ENCODE data around the gene WDR6. TPM values are rescaled to one million over a fixed set of nuclear protein-coding genes. Genes with fewer than 3 reads are reported as not detected.

WDR6 gene
- total RNA-seq, 1 experiment from 2014 or later, result 159 TPM

DNA sequence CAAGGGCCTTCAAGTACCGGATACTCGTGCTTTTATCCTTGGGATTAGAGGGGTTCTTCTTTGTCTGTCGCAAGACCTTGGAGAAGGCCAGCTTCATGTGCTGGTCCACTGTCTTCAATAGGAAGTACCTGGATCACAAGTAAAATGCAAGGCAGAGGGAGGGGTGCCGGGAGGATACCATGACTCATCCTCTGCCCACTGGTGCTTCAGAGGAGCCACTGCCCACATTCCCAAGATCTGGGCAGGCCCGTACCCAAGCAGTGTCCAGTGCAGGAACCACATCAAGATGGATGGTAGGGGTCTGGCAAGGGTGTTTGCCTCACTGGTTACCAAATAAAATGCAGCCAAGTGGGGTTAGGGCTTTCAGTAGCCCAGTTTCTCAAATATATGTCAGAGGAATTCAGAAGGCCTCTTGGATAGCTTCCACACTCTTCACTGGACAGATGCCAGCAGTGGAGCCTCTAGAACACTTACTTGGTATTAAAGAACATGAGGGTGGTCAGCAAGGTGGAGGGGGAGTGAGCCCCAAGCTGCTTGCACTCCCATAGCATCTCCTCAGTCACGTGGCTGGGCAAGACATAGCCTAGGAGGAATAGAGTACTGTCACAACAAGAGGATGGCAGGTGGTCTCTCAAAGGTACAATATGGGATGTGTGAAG is 25.6 kb downstream of the WDR6 start:
- peaks cover 14% of the 10 kb centered on the region for H3K79me2 ChIP-seq (ENCODE audit: low read depth)
- CTCF ChIA-PET, result no interaction called here
- BruUV-seq (replicated peaks), result no TSS peak
- no peaks in the 10 kb centered on the region for H3K36me3 ChIP-seq (ENCODE audit: low read depth)
- H4K20me1 ChIP-seq (ENCODE audit: insufficient read depth), result no peaks in the 10 kb centered on the region
- no peaks in the 10 kb centered on the region for H3K9me3 ChIP-seq (ENCODE audit: insufficient read depth, low read depth)
- POLR2A ChIA-PET (ENCODE audit: unreplicated experiment), result interaction anchor here (0.7 kb wide), 1 partner anchor 183 kb away, joined by 4 read pairs; no protein-coding TSS in a partner anchor
- H3K4me2 ChIP-seq, result no peak overlapping the region
- no peak overlapping the region for H3K4me3 ChIP-seq
- no peak for DNase-seq
- H2AFZ ChIP-seq, result no peak overlapping the region
- intact Hi-C loops (cut with micrococcal nuclease; ENCODE audit: unreplicated experiment), result no loop called here
- H3K9me2 ChIP-seq (ENCODE audit: insufficient read depth), result no peaks in the 10 kb centered on the region
- H3F3A ChIP-seq (ENCODE audit: insufficient read depth, low read depth), result peaks cover 19% of the 10 kb centered on the region
- H3K4me1 ChIP-seq (replicated peaks; ENCODE audit: insufficient read depth), result peaks cover 7% of the 10 kb centered on the region
- TF ChIP-seq EZH2 (IDR thresholded peaks at IDR 0.05; ENCODE audit: low read depth) (no peak), CTCF (conservative IDR thresholded peaks at IDR 0.05) (no peak)
- H3K27ac ChIP-seq, result no peak overlapping the region
- no peaks in the 10 kb centered on the region for H3K27me3 ChIP-seq (ENCODE audit: insufficient read depth, low read depth)

- H3K9me2 ChIP-seq (ENCODE audit: insufficient read depth), result no peaks in the 10 kb centered on the region
- no peaks in the 10 kb centered on the region for H4K20me1 ChIP-seq (ENCODE audit: insufficient read depth)
- no TSS peak for BruUV-seq (replicated peaks)
- H3K4me3 ChIP-seq, result no peak overlapping the region
- POLR2A ChIA-PET (ENCODE audit: unreplicated experiment), result interaction anchor here (0.6 kb wide), 1 partner anchor 242 kb away, joined by 3 read pairs; no protein-coding TSS in a partner anchor
- H3K27me3 ChIP-seq (ENCODE audit: insufficient read depth, low read depth), result no peaks in the 10 kb centered on the region
- DNase-seq, result no peak
- H2AFZ ChIP-seq, result no peak overlapping the region
- peaks cover 16% of the 10 kb centered on the region for H3F3A ChIP-seq (ENCODE audit: insufficient read depth, low read depth)
- no peaks in the 10 kb centered on the region for H3K79me2 ChIP-seq (ENCODE audit: low read depth)
- H3K4me2 ChIP-seq, result no peak overlapping the region
- H3K9me3 ChIP-seq (ENCODE audit: insufficient read depth, low read depth), result no peaks in the 10 kb centered on the region
- no peaks in the 10 kb centered on the region for H3K4me1 ChIP-seq (replicated peaks; ENCODE audit: insufficient read depth)
- no peak for TF ChIP-seq CTCF (conservative IDR thresholded peaks at IDR 0.05)
- TF ChIP-seq EZH2 (IDR thresholded peaks at IDR 0.05; ENCODE audit: low read depth), result no peak
- no peak overlapping the region for H3K27ac ChIP-seq
- intact Hi-C loops (cut with micrococcal nuclease; ENCODE audit: unreplicated experiment), result no loop called here
- H3K36me3 ChIP-seq (ENCODE audit: low read depth), result no peaks in the 10 kb centered on the region
- CTCF ChIA-PET, result no interaction called here
Measured at GRCh38 chr3:49034650-49035049, 27.5 kb downstream of the WDR6 start.

GRCh38 chr3:49035281-49035680 is 28.1 kb downstream of the WDR6 start:
- Histone ChIP-seq H3K4me2 (no peak overlapping the region), H3K9me3 (ENCODE audit: insufficient read depth, low read depth) (no peaks in the 10 kb centered on the region), H3K4me1 (replicated peaks; ENCODE audit: insufficient read depth) (no peaks in the 10 kb centered on the region), H3F3A (ENCODE audit: insufficient read depth, low read depth) (peaks cover 10% of the 10 kb centered on the region; the same call in 1 of the 2 replicates), H3K4me3 (no peak overlapping the region), H3K9me2 (ENCODE audit: insufficient read depth) (no peaks in the 10 kb centered on the region), H2AFZ (no peak overlapping the region), H4K20me1 (ENCODE audit: insufficient read depth) (no peaks in the 10 kb centered on the region), H3K27me3 (ENCODE audit: insufficient read depth, low read depth) (no peaks in the 10 kb centered on the region), H3K79me2 (ENCODE audit: low read depth) (no peaks in the 10 kb centered on the region), H3K27ac (no peak overlapping the region), H3K36me3 (ENCODE audit: low read depth) (no peaks in the 10 kb centered on the region; the same call in 1 of the 2 replicates)
- TF ChIP-seq CTCF (conservative IDR thresholded peaks at IDR 0.05) (no peak), EZH2 (IDR thresholded peaks at IDR 0.05; ENCODE audit: low read depth) (no peak)
- BruUV-seq (replicated peaks), result no TSS peak
- ChIA-PET CTCF (interaction anchor here (0.6 kb wide), 1 partner anchor 71 kb away, joined by 13 read pairs; no protein-coding TSS in a partner anchor), POLR2A (ENCODE audit: unreplicated experiment) (interaction anchor here (0.6 to 0.8 kb wide), 2 partner anchors 18 to 241 kb away, joined by 3 to 12 read pairs; no protein-coding TSS in a partner anchor)
- DNase-seq, result no peak
- intact Hi-C loops (cut with micrococcal nuclease; ENCODE audit: unreplicated experiment), result no loop called here

Data from PC-9 (cell line).